Right renal pelvis (tissue), 4 donors: ENCODE measurements around the gene HNRNPA0. TPM values are rescaled to one million over a fixed set of nuclear protein-coding genes. Genes with fewer than 3 reads are reported as not detected.

ENCODE experiments used
- DNase-seq, 4 donors: peaks; one replicate each; pipeline ENCODE4 v3.0.0-alpha.2; 2013; ENCODE audit warnings: low read depth in 4 of 4, low spot score in 3 of 4, missing footprints in 1 of 4
- polyA plus RNA-seq, 4 donors: library from polyadenylated mRNA; unstranded; fragments of 120-200 nt; gene quantifications; one replicate each; pipeline ENCODE4 v1.2.1, GENCODE V29; 2013; ENCODE audit not compliant: insufficient read length in 4 of 4

Gene HNRNPA0
- polyA plus RNA-seq, 4 donors = 68.2 to 81.1 (median 77.2) TPM

DNA sequence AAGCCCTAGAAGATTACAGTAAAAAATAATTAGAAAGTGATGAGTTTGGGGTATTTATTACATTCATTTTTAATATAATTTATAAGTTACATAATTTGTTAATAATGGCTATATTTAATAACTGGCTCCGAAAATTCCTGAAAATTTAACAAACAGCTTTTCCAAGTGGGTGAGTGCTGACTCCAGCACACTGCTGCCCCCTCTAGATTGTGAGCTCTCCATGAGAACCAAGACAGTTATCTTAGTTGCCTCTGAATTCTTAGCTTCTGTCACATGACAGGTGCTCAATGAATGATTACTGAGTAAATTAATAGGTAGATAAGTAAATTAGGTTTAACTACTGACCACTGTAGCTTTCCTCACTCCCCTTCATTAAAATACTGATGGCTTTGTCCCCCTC is 26.1 kb downstream of the HNRNPA0 start:
- no peak for DNase-seq

GRCh38 chr5:137727623-137728022 is 26.5 kb downstream of the HNRNPA0 start:
- DNase-seq = no peak

GRCh38 chr5:137724251-137724650 is 29.9 kb downstream of the HNRNPA0 start:
- DNase-seq = no peak

DNA sequence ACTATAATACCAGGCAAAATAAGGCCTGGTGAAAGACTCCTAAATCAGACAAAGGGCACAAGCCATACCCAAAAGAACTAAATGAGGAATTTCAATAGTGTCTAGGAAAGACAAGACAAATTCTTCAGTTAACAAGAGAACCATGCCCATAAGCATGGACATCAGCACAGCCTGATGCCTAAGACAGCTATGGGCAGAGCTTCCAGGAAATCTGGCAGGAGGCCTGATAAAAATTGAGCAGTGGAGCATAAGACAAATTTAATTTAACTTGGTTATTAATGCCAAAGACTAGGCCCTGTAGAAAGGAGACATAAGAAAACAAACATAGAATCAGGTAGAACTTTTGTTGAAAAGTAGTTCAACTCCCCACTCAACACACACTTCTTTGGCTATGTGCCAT is 35.6 kb downstream of the HNRNPA0 start:
- no peak for DNase-seq

DNA sequence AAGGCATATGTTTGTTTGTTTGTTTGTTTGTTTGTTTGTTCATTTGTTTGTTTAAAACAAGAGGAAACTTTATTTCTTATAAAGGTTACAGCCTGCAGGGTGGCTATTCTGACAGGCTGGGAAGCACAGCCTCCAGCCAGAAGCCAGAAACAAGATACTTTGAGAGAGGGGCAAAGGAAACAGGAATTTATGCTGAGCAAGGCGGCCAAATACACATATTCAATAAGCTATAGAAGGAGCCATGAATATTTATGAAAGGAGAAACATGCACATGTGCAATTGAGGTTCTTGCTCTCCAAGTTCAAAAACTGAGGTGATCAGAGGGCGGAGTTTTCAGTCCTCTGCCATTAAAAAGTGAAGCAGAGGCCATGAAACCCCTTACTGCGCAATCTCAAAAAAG is 37.8 kb downstream of the HNRNPA0 start:
- no peak for DNase-seq

- DNase-seq = no peak
Observed at GRCh38 chr5:137715456-137715855, 38.7 kb downstream of the HNRNPA0 start.

DNA sequence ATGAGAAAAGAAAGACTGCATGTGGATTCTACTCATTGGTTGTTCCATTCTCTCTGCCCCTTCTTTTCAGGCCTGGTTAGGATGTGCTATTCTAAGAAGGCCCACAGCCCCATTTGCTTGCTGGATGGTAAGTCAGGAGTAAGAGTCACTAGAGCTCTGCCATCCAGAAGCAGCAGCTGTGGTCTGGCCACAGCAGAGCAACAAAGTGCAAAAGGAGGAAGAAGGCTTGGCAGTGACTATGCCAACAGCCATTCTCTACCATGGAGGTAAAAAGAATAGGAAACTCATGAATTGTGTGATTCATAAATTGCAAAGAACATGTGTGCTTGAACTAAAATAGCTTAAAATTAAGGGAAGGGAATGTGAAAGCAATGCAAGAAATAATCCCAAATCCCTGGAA is 39.2 kb downstream of the HNRNPA0 start:
- DNase-seq = no peak

DNA sequence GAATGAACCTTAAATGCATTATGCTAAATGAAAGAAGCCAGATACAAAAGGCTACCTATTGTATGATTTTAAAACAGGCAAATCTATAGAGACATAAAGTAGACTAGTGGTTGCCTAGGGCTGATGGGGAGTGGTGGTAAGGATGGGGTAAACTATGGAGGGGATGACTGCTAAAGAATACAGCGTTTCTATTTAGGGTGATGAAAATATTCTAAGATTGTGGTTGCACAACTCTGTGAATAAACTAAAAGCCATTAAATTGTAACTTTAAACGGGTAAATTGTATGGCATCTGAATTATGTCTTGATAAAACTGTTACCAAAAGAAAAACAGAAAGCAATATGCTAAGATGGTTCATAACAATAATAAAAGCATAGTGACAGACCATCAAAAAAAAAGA is 39.7 kb downstream of the HNRNPA0 start:
- no peak for DNase-seq

DNA sequence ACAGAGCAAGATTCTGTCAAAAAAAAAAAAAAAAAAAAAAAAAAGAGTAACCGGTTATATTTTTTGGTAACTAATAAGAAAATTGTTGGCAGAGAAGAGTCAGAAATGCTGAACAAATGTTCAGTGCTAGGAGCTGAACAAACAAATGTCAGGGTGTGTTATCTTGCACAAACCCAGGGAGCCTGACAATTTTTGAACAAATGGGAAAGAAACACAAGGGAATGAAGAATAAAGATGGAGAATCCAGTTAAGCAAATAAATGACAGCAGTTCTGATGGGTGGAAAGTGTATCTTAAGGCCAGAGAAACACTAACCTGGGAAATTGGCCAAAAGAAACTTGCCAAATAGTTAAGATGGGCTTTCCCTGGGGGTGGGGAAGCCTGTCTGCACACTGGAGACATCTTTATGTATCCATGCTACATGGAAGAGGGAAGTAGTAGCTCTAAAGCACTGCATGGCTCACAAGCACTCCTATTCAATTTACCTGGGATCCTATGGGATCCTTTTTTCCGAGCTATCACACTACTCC is 42.0 kb downstream of the HNRNPA0 start:
- no peak for DNase-seq

DNA sequence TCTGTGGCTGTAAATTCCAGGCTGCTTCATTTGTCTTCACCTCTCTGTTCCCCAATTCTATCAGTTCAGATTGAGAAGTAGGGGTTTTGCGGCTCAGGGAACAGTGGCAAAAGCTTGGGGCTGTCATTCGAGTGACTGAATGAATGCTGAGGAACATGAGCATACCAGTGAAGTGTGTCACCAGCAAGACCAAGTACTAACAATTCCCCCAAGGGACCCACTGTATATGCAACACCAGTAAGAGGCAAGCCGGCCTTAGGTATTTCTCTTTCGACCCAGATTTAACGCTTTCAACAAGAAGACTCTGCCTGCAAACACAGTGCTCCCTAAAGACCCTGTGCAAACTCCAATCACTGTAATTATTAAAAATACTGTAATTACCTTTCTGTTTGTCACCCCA is 44.1 kb downstream of the HNRNPA0 start:
- no peak for DNase-seq

DNA sequence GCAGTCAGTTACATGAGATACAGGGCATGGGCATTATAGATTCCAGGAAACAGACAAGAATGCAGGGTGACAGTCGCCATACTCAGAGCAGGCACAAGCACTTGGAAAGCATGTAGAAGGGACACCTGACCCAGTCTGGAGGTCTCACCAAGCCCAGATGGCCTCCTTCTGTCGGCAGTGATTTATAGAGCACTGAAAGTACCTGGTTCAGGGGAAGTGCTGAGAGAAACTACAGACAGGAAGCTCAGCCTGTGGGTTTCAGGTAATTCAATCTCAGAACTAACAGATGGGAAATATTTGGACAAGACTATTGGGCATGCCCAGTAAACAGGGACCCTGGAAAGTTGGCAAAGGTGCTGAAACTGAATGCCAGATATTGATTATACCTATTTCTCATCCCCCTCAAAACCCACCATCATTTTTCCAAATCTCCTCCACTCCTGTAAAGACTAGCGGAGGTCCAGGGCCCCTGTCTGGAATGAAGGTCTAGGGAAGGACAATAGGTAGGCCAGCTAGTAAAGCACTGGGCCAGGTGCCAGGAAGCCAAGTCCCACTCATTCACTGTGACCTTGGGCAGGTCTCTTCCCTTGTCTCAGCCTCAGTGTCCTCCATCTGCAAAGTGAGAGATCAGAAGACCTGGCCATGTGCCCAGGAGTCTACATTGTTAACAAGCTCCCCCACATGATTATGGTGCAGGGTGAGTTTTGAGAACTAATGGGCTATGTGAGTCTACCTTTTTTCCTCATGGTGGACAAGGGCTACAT is 45.2 kb downstream of the HNRNPA0 start:
- no peak for DNase-seq

GRCh38 chr5:137708062-137708461 is 46.1 kb downstream of the HNRNPA0 start:
- no peak for DNase-seq

DNA sequence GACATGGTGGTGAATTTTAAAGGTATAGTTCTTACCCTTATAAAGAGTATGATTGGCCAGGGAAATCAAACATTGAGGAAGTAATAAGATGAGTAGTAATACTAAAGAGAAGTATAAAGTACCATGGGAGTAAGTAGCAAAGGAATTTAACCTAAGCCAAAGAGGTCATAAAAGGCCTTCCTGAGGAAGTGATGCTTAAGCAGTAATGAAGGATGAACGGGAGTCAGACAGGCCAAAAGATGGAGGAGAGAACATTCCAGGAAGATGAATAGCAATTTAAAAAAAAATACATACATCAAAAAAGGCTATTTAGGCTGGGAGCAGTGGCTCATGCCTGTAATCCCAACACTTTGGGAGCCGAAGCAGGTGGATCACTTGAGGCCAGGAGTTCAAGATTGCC is 47.3 kb downstream of the HNRNPA0 start:
- DNase-seq = no peak

DNA sequence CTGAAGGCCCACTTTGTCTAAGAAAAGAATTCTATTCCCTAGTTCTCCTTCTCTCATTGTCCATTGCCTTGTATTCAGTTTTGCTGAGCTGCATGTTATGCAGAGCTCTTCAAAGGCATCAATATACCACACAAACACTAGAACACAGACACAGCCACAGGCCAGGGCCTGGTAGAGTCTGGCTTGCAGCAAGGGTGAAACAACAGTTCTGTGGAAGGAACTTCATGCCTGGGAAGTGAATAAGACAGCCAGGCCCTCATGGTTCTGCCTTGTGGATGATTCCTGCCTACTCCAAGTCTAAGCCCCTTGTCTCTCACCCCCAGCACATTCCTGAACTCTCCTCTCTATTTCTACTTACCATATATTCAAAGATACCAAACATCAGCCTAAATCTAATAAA is 49.1 kb downstream of the HNRNPA0 start:
- no peak for DNase-seq

DNA sequence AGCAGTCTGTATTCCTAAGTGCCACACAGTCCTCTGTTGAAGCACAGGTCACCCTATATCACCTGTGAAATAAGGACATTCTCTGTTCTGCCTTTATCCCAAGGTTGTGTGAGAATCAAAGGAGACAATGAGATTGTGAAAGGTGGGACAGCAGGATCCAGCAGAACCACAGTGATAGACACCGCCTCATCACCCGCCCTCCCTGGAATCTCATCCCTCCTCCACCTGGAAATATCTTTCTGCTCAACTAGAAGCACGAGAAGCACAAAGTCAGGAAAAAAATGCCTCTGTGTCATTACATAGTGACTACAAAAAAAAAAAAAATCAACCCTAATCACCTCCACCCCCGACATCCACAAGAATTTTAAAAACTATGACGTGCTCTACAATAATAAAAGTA is 50.6 kb downstream of the HNRNPA0 start:
- no peak for DNase-seq

DNA sequence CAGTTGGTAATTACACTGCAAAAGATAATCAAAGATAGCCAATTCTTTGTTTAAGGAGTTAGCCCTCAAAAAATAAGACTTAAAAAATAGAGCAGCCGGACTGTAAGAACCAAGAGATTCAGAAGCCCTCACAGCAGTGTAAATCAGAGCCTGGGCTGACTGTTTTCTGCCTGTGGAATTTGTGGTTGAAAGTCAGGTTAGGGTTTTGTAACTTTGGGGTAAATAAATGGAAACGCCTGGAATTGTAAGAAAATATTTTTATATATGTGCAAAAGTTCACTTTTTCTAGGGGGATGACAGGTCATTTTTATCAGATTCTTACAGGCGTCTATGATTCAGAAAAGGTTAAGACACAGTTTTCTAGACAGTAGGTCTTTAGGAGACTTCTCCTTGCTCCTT is 53.9 kb downstream of the HNRNPA0 start:
- no peak for DNase-seq

- DNase-seq = peak in 1 of 4 donors; percentile 12
Observed at GRCh38 chr5:137699336-137700281, 54.6 kb downstream of the HNRNPA0 start.

DNA sequence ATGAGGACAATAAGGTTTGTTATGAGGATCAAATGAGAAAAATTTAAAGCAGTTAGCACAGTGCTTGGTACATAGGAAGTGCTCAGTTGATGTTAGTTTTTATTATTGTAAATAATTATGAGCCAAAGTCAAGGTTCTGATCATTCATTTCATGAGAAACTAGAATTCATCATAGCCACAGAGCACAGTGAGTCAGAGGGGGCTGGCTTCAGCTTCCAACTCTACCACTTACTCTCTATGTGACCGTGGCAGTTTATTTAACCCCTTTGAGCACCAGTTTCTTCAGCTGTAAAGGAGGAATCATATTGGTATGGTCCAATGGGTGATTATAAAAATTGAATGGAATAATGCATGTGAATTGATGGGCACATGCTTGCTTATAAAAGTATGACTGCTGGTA is 57.7 kb downstream of the HNRNPA0 start:
- no peak for DNase-seq

DNA sequence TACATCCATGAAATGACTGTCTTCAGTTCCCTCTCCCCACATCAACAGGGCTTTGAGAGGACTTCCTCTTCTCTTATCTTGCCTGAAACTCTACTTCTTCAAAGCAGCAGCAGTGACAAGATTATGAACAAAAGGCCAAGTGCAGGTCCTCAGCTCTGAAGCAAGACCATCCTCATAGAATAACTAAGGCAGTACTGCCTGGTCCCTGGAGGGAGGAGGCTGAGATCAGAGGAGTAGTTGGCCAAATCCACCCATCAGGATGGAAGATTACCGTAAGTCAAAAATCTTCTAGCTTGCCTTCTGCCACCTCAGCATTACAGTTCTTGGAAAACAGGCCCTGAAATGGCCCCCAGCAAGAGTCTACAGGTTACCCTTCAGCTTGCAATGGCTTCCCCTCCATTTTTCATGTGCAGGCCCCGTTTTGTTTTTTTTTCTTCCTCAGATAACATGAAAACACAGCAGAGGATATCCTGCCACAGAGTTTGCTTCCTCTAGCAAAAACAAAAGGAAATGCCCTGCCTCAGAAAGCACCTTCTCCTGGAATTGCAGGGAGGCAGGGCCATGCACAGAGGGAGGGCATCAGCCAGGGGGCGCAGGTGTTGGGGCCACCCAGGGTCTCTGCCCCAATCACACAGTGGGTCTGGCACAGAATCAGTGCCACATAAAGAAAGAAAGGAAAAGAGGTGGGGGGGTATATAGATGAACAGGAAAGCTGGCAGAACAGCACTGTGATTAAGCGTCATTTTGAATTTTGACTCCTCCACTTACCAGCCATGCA is 58.3 kb downstream of the HNRNPA0 start:
- no peak for DNase-seq
